HG02981 (cell line): Measurements from ENCODE around the gene GALNT9.

Source experiments
- ATAC-seq: cut with Tn5 transposase; IDR thresholded peaks from one replicate; pipeline ENCODE4 v1.9.1; 2021; ENCODE audit warnings: mild to moderate bottlenecking, moderate library complexity; ENCODE audit not compliant: unreplicated experiment

The GALNT9 gene

GRCh38 chr12:132344601-132345000 lies 15.2 kb upstream of the GALNT9 start:
- no peak for ATAC-seq

DNA sequence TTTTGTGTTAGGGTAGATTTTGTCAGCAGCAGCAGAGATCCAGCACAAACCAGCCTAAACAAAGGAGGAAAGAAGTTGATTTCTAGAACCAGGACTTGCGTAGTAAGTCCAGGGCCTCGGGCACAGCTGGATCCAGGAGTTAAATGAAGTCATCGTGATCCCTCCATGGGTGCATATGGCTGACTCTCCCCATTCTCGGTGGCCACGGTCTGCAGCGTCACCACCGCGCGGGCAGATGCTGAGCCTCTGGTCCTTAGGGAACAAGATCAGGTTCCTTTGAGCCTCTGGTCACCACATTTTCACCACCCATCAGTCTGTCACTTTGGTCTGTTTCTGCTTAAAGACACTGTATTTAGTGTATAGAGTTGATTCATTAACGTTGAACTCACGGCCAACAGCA lies 14.8 kb upstream of the GALNT9 start:
- no peak for ATAC-seq

DNA sequence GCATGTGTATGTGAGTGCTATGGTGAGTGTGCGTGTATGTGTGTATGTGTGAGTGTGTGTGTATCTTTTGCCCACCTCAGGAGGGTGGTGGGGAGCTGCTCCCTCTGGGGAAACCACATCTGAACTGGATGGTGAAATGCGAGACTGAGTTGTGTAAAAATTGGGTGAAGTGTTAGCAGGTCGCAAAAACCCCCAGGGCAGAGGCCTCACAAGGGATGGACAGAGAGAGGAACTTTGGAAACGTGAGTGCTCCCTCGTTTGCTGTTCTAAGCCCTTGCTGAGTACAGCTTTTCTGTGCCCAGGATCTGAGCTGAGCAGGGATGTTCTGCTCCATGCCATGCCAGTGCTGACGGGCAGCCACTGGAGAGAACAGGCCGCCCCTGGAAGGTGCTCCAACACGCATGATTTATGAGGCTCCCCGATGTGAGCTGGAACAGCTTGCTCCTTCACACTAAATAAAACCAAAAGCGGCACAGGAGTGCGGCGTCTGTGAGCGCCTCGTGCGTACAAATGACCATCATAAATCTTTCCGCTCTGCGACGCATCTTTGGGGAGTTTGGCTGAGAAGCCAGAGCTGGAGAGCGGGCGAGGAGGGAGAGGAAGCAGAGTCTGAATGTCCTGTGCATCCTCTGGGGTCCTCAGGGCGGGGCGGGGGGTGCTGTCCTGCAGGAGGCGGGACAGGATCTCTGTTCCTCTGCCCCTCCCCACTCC lies 14.1 kb upstream of the GALNT9 start:
- ATAC-seq: no peak

GRCh38 chr12:132342251-132343227 lies 13.2 kb upstream of the GALNT9 start:
- ATAC-seq: no peak

- no peak for ATAC-seq
Measured at GRCh38 chr12:132341318-132342050, 12.1 kb upstream of the GALNT9 start.

DNA sequence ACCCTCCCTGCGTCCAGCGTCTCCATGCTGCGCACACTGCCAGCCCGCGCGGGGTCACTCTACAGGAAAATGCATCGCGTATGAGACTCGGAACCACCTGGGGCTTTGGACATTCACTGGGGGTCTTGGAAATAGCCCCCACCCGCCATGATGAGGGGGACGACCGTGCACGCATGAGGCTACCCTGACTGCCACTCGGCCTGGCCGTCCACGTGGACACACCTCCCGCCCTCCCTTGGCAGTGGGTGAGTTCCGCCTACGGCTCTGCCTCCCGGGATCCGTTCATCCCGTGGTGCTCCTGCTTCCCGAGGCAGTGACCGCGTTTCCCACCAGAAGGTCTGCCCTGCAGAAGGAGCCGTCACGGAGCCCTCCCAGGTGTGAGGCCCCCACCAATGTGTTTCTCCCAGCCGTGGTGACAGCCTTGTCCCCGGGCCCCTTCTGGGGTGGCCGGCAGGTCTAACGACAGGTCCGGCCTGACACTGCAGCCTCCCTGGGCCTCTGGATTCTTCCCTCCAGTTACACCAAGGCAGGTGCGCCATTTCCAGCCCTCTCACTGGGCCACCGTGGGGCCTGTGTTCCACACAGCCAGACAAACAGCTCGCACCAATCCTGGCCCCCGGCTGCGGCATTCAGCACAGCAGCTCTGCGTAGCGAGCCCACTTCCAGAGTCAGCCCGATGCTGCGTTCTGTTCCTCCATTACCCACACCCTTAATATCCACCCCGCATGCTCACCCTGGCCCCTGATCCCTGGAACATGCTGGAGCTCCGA lies 11.1 kb upstream of the GALNT9 start:
- no peak for ATAC-seq

DNA sequence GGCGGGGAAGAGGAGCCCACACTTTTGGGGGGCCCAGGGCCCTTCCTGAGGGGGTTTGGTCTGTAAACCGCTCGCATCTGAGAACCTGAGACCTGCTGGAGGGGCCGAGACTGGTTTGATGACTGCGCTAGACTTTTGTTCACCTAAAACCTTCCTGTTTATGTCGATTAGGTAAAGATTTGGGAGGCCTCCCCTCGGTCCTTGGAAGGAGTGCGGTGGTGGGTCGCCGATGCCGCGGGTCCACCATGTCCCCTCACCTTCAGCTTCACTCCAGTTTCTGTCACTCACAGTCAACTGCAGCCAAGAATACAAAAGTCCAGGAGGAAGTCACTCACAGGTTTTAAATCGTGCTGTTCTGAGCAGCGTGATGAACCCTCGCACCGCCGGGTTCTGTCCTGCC lies 10.5 kb upstream of the GALNT9 start:
- no peak for ATAC-seq

DNA sequence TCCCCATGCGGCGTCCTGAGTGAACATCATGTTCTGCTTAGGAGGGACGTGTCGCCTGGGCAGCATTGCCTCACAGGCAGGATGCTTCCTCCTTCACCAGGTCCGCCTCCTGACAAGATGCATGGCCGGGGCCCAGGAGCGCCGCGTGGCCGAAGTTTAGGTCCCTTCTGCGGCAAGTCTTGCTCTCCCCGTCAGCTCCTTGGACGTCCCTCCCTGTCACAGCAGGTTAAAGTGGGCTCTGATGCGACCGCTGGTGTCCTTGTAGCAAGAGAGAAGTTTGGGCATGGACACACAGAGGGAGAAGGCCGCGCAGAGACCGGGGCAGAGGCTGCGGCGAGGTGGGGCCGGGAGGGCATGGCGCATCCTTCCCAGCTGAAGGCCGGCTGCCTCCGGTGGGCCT lies 9.4 kb upstream of the GALNT9 start:
- ATAC-seq: no peak

- ATAC-seq: no peak
Measured at GRCh38 chr12:132338311-132338710, 8.9 kb upstream of the GALNT9 start.

DNA sequence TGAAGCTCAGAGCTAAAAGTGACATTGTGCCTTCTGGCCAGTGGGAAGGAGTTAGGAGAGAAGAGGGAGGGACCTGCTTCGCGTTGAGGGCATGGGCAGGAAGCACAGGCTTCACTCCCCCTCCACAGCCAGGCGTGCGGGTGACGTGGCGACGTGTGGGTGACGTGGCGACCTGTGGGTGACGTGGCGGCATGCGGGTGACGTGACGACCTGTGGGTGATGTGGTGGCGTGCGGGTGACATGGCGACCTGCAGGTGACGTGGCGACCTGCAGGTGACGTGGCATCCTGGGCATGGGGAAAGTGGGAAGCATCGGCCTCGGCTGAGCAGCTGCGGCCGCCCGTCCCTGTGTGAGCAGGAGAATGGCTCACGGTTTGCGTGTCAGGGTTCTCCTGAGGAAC lies 8.2 kb upstream of the GALNT9 start:
- no peak for ATAC-seq

GRCh38 chr12:132336451-132337413 lies 7.3 kb upstream of the GALNT9 start:
- ATAC-seq: no peak

DNA sequence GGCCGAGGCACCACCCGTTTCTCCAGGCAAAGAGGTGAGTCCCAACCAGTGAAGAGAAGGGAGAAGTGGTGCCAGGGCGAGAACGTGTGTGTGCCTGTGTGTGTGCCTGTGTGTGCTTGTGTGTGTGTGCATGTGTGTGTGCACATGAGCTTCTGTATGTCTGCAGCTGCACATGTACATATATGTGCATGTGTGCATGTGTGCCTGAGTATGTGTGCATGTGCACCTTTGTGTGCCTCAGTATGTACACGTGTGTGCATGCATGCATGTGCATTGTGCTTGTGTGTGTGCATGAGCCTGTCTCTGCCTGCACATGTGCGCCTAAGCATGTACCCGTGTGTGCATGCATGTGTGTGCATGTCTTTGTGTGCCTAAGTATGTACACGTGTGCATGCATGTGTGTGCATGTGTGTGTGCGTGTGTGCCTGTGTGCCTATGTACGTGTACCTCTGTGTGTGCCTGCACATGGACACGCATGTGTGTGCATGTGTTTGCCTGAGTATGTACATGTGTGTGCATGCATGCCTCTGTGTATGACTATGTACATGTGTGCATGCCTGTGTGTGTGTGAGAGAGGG lies 5.9 kb upstream of the GALNT9 start:
- ATAC-seq: no peak

DNA sequence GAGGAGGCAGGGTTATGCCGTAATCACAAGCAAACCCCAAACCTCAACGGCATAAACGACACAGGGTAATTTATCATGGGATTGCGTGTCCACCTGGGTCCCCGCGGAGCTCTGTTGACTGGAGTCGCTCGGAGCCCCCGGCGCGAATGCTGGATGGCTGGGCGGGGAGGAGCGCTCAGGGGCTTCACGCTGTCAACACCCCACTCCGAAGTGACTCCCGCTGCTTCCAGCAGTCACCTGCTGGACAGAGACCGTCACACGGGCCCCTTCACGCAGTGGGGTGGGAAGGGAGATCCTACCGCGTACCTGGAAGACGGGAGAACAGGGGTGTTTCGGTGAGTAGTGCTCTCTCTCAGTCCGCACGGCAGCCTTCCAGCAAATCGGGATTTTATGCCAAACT lies 4.4 kb upstream of the GALNT9 start:
- no peak for ATAC-seq

DNA sequence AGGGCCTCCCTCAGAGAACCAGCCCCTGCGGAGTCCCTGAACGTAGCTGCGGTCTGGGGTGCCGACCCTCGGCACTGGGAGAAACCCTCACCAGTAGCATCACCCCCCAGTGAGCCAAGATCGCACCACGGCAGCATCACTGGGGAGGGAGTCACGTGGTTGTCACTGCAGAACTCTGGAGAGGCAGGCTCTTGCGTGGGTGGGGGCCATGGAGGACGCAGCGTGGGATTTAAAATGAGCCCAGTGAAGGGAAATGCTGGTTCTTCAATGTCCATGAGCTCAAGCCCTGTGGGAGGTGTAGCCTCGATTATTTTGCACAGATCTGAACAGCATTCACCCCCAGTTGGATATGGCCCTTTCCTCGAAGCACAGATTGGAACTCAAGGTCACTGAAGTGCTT lies 3.9 kb upstream of the GALNT9 start:
- ATAC-seq: no peak

DNA sequence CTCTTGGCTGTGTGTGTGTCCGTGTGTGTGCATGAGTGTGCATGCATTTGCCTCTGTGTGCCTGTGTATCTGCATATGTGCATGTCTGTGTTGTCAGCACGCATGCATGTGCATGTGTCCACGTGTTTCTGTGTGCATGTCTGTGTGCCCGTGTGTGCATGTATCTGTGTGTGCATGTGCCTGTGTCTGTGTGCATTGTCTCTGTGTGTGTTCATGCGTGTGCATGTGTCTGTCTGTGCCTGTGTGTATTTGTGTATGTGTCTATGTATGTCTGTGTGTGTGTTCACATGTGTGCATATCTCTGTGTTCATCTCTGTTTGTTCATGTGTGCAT lies 1.1 kb upstream of the GALNT9 start:
- no peak for ATAC-seq

GRCh38 chr12:132329720-132330548 lies 545 bp upstream of the GALNT9 start:
- ATAC-seq: no peak

GRCh38 chr12:132328282-132329029 lies 933 bp downstream of the GALNT9 start:
- ATAC-seq: no peak
